ENCODE measurements around the gene ZBTB46.

The ZBTB46 gene

DNA sequence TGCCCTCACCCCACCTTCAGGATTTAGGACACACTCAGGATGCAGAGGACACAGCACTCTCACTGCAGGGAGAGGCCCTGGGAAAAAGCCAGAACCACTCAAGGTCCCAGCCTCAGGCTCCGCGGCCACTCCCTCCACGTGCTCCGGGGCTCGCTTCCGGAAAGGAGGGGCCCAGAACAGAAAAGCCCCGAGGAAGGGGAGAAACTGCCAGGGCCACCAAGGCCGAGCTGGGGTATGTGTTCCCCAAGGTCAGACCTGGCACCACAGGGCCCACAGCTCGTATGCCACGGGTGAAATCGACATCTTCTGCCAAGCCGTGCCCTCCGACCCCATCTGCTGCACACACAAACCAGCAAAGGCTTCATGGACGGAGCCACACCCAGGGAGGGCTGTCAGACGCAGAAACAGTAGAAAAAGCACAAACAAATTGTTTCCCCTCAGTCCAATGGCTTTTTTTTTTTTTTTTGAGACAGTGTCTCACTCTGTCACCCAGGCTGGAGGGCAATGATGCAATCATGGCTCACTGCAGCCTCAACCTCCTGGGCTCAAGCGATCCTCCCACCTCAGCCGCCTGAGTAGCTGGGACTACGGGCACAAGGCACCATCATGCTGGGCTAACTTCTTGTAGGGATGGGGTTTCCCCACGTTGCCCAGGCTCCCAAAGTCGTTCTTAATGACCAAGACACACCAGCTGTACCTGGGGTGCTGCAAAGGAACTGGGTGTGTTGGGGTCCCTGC is 58.1 kb downstream of the ZBTB46 start:
- Mint-ChIP-seq H3K36me3 (ENCODE audit: low read depth) (peaks cover 40% of the 10 kb centered on the region), H3K9me3 (no peaks in the 10 kb centered on the region), H3K4me1 (peaks cover 13% of the 10 kb centered on the region), H3K4me3 (no peak overlapping the region), H3K27me3 (ENCODE audit: low read depth) (no peaks in the 10 kb centered on the region), H3K27ac (no peak overlapping the region)
- TF ChIP-seq, protein P1, sequence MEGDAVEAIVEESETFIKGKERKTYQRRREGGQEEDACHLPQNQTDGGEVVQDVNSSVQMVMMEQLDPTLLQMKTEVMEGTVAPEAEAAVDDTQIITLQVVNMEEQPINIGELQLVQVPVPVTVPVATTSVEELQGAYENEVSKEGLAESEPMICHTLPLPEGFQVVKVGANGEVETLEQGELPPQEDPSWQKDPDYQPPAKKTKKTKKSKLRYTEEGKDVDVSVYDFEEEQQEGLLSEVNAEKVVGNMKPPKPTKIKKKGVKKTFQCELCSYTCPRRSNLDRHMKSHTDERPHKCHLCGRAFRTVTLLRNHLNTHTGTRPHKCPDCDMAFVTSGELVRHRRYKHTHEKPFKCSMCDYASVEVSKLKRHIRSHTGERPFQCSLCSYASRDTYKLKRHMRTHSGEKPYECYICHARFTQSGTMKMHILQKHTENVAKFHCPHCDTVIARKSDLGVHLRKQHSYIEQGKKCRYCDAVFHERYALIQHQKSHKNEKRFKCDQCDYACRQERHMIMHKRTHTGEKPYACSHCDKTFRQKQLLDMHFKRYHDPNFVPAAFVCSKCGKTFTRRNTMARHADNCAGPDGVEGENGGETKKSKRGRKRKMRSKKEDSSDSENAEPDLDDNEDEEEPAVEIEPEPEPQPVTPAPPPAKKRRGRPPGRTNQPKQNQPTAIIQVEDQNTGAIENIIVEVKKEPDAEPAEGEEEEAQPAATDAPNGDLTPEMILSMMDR (IDR thresholded peaks at IDR 0.05; ENCODE audit: unreplicated experiment in 3 of 3), result no peak

DNA sequence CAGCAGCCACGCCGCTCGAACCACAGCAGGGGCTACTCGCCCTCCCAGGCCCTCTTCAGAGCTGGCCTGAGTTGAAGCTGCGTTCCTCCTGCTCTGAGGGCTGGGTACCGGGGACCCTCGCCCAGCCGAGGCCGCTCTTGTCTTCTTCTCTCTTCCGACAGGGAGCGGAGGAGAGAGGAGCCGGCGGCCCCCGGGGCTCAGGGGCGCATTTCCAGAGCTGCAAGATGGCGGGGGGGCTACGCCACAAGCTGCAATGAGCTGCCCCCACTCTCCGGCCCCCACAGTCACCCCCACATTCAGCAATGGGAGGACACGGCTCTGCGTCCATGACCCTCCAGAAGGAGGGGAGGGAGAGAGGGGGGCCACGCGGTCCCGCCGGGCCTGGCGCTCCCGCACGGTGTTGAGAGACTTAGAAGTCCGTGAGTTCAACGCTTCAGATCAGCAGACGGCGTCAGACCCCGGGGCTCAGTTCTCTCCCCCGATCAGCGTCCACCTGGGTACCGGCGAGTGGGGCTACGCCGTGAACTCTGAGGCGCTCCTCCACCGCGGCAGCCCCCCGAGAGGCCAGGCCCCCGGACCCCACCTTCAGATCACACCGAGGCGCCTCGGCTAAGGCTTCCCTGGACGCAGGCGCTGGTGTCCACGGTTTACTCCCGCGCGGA is 59.9 kb downstream of the ZBTB46 start:
- Mint-ChIP-seq H3K36me3 (ENCODE audit: low read depth) (peaks cover 39% of the 10 kb centered on the region), H3K9me3 (no peaks in the 10 kb centered on the region), H3K4me1 (peaks cover 13% of the 10 kb centered on the region), H3K4me3 (no peak overlapping the region), H3K27ac (no peak overlapping the region), H3K27me3 (ENCODE audit: low read depth) (no peaks in the 10 kb centered on the region)
- TF ChIP-seq, protein P1 (IDR thresholded peaks at IDR 0.05; ENCODE audit: unreplicated experiment in 3 of 3), result no peak

DNA sequence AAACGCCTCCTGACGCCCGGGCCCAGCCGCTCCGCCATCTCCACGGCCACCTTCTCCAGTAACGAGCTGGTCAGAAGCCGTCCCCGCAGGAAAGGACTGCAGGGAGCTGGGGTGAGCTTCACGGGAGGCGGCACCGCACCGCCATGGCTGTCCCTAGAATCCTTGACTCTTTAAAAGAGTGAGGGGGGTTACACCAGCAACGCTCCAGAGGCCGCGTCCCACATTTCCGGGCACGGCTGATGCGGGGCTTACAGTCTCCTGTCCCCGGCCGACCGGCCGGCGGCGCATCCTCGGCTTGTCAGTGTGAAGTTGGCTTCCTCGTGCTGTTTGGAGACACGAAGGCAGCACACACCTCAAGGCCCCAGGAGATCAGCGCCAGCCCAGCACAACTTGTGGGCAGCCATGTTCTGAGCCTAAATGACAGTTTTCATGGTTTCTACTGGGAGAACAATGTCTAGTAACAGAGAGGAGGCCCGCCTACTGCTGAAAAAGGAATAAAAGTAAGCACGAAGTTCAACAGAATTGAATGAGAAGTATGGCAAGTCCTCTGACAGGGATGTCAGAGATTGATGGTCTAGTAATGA is 61.1 kb downstream of the ZBTB46 start:
- TF ChIP-seq, protein P1 (IDR thresholded peaks at IDR 0.05; ENCODE audit: unreplicated experiment in 3 of 3), result no peak
- peaks cover 49% of the 10 kb centered on the region for H3K36me3 Mint-ChIP-seq (ENCODE audit: low read depth)
- H3K9me3 Mint-ChIP-seq, result no peaks in the 10 kb centered on the region
- H3K27me3 Mint-ChIP-seq (ENCODE audit: low read depth), result no peaks in the 10 kb centered on the region
- peaks cover 7% of the 10 kb centered on the region for H3K4me1 Mint-ChIP-seq
- no peak overlapping the region for H3K4me3 Mint-ChIP-seq
- H3K27ac Mint-ChIP-seq, result no peak overlapping the region

DNA sequence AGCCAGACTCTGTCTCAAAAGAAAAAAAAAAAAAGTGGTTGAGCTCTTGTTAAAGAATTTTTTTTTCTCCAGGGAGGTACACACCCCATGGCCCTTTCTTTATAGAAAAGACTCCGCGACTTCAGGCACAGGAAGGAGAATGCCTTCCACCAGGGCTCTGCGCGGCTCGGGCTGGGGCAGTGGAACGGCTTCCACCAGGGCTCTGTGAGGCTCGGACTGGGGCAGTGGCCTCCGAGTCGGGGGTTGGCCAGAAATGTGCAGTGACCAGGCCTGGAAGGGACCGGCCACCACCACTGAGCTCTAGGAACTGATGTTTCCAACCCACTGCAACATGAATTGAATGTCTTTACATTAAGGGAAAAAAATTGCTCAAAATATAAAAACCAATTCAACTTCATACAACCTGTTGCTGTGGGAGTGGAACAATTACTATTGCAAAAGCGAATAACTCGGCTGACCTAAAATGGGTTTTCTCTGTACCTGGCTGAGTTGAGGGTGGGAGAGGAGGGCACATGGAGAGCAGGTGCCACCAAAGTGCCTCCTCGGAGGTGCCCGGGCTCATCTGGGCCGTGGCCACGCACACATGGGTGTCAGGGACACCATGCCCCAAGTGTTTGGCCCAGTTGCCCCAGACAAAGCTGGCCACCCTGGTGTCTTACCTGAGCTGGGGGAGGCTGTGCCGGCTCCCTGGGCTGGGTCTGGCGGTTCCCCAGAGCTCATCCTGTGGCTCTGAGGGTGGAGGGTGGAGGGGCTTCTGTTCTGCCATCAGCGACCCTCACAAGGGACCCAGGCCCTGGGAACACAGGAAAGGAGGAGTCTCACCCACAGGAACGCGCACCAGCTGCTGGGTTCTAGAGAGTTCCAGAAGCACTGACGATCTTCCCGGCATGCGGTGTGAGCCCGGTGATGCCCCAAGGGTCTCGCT is 62.2 kb downstream of the ZBTB46 start:
- Mint-ChIP-seq H3K36me3 (ENCODE audit: low read depth) (peaks cover 48% of the 10 kb centered on the region), H3K4me3 (no peak overlapping the region), H3K27me3 (ENCODE audit: low read depth) (no peaks in the 10 kb centered on the region), H3K27ac (no peak overlapping the region), H3K9me3 (no peaks in the 10 kb centered on the region), H3K4me1 (no peaks in the 10 kb centered on the region)
- TF ChIP-seq, protein P1 (IDR thresholded peaks at IDR 0.05; ENCODE audit: unreplicated experiment in 3 of 3), result no peak

DNA sequence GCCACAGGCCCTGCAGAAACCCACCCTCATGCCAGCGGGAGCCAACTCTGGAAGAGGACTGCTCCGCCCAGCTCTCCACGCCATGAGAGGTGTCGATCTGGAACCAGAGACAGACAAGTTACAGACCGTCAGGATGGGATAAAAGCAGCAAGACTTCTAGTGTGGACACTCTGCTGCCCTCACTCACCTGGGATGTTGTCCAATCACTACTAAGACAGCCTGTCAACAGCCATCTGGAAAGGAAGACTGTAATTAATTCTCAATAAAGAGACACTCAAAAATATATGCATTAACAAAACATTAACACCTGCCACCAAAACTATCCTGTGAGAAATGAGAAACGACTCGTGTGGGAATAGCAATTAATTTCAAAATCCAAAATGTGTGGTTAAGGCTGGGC is 63.2 kb downstream of the ZBTB46 start:
- no peak overlapping the region for H3K27ac Mint-ChIP-seq
- H3K9me3 Mint-ChIP-seq, result no peaks in the 10 kb centered on the region
- H3K27me3 Mint-ChIP-seq (ENCODE audit: low read depth), result no peaks in the 10 kb centered on the region
- no peak overlapping the region for H3K4me3 Mint-ChIP-seq
- H3K36me3 Mint-ChIP-seq (ENCODE audit: low read depth), result peaks cover 58% of the 10 kb centered on the region
- TF ChIP-seq, protein P1 (IDR thresholded peaks at IDR 0.05; ENCODE audit: unreplicated experiment in 3 of 3), result no peak
- no peaks in the 10 kb centered on the region for H3K4me1 Mint-ChIP-seq

Measured in nephron (organoid).